ENCODE results near the gene RDH5. TPM values are rescaled to one million over a fixed set of nuclear protein-coding genes. Genes with fewer than 3 reads are reported as not detected.
A peak's percentile ranks its signal among the peaks of the same experiment; 100 is the strongest.

RDH5 gene
- total and polyA plus RNA-seq, 10 donors, result 4.7 to 17.4 (median 12.9) TPM

- no peaks in the 10 kb centered on the region for H3K4me1 ChIP-seq
- 74 to 87% (median 76%) methylated on average over 7 of the region's 7 CpGs for WGBS, 5 donors
- TF ChIP-seq CTCF (IDR thresholded peaks at IDR 0.05 in 8 of 11, conservative IDR thresholded peaks at IDR 0.05 in 3 of 11) (no peak), POLR2AphosphoS5 (IDR thresholded peaks at IDR 0.05) (no peak), POLR2A (IDR thresholded peaks at IDR 0.05) (no peak)
- no peaks in the 10 kb centered on the region for H3K9me3 ChIP-seq
- DNase-seq, result no peak
- H3K36me3 ChIP-seq, result peaks cover 0 to 41% (median 0%) of the 10 kb centered on the region in 6 donors
- H3K27ac ChIP-seq, result no peak overlapping the region
- intact Hi-C loops (cut with DNase I; ENCODE audit: low total_unique reads), result no loop called here
- H3K27me3 ChIP-seq (replicated peaks in 1 of 7), result no peaks in the 10 kb centered on the region
- H3K4me3 ChIP-seq, result no peak overlapping the region
Measured at GRCh38 chr12:55695349-55695748, 24.8 kb upstream of the RDH5 start.

DNA sequence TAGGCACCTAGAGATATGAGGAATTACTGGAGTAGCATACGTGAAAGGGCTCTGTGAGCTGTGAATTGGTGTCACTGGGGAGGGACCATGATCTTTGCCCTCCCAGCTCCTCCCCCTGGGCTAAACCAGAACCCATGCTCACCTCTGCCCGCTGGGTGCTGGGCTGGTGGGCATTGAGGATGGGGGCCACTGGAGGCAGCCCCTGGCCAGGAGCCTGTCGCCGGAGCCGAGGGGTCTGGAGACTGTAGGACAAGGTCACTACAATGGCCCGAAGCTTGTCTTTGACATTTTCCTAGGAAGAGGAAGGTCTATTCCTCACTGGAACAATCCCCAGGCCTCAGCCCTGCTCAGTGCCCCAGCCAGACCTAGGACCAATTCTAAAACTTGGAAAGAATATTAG lies 24.1 kb upstream of the RDH5 start:
- peak; percentile 44 for DNase-seq
- intact Hi-C loops (cut with DNase I; ENCODE audit: low total_unique reads), result no loop called here
- Histone ChIP-seq H3K36me3 (peaks cover 0 to 41% (median 0%) of the 10 kb centered on the region in 6 donors), H3K4me3 (no peak overlapping the region), H3K27me3 (replicated peaks in 1 of 7) (no peaks in the 10 kb centered on the region), H3K9me3 (no peaks in the 10 kb centered on the region), H3K4me1 (no peaks in the 10 kb centered on the region), H3K27ac (no peak overlapping the region)
- WGBS, 5 donors, result 85 to 93% (median 90%) methylated on average over 4 to 6 of the region's 6 CpGs
- TF ChIP-seq POLR2A (IDR thresholded peaks at IDR 0.05), result no peak
- TF ChIP-seq CTCF (IDR thresholded peaks at IDR 0.05 in 8 of 11, conservative IDR thresholded peaks at IDR 0.05 in 3 of 11), result no peak
- no peak for TF ChIP-seq POLR2AphosphoS5 (IDR thresholded peaks at IDR 0.05)

- no peak overlapping the region for H3K27ac ChIP-seq
- no peaks in the 10 kb centered on the region for H3K4me1 ChIP-seq
- DNase-seq, result no peak
- intact Hi-C loops (cut with DNase I; ENCODE audit: low total_unique reads), result no loop called here
- H3K9me3 ChIP-seq, result no peaks in the 10 kb centered on the region
- no peak for TF ChIP-seq POLR2AphosphoS5 (IDR thresholded peaks at IDR 0.05)
- TF ChIP-seq POLR2A (IDR thresholded peaks at IDR 0.05), result no peak
- TF ChIP-seq CTCF (IDR thresholded peaks at IDR 0.05 in 8 of 11, conservative IDR thresholded peaks at IDR 0.05 in 3 of 11), result no peak
- H3K27me3 ChIP-seq (replicated peaks in 1 of 7), result no peaks in the 10 kb centered on the region
- H3K4me3 ChIP-seq, result no peak overlapping the region
- WGBS, 5 donors, result 75 to 91% (median 87%) methylated on average over 10 to 19 of the region's 19 CpGs
- peaks cover 0 to 41% (median 0%) of the 10 kb centered on the region in 6 donors for H3K36me3 ChIP-seq
Measured at GRCh38 chr12:55696796-55697462, 23.3 kb upstream of the RDH5 start.

DNA sequence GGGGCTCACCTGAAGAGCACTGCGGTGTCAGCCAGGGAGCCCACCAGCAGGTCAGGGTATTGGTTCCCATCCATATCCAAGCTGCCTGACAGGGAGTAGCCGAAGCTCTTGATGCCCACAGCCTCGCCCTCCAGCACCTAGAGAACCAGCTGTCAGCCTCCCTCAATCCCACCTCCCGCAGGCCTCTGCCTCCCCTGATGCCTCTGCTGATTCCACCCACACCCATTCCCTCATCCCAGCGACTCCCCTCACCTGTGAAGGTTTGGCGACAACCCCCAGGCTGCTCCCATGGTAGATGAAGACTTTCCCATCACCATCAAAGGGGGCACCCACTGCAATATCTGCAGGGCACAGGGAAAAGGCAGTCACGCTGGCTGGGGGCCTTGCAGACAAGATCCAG lies 22.5 kb upstream of the RDH5 start:
- Histone ChIP-seq H3K4me3 (no peak overlapping the region), H3K36me3 (peaks cover 0 to 41% (median 0%) of the 10 kb centered on the region in 6 donors), H3K27me3 (replicated peaks in 1 of 7) (no peaks in the 10 kb centered on the region), H3K27ac (no peak overlapping the region), H3K9me3 (no peaks in the 10 kb centered on the region), H3K4me1 (no peaks in the 10 kb centered on the region)
- TF ChIP-seq POLR2A (IDR thresholded peaks at IDR 0.05) (no peak), CTCF (IDR thresholded peaks at IDR 0.05 in 8 of 11, conservative IDR thresholded peaks at IDR 0.05 in 3 of 11) (no peak), POLR2AphosphoS5 (IDR thresholded peaks at IDR 0.05) (no peak)
- WGBS, 5 donors, result 88 to 96% (median 91%) methylated on average over 7 of the region's 7 CpGs
- DNase-seq, result peak; percentile 45
- intact Hi-C loops (cut with DNase I; ENCODE audit: low total_unique reads), result no loop called here
